B cell (primary cell): ENCODE measurements around the gene MGMT. TPM values are rescaled to one million over a fixed set of nuclear protein-coding genes. Genes with fewer than 3 reads are reported as not detected.

Experiments used
- ATAC-seq: fragments of 200-7000 bp; cut with Tn5 transposase; one replicate; pipeline ENCODE4 v1.10.0; 2021; ENCODE audit warnings: low read depth, mild to moderate bottlenecking, moderate number of reproducible peaks, moderate library complexity
- CTCF ChIA-PET: fragments of 350-600 bp; sonication (Branson Sonifier 250); formaldehyde crosslinking; loops from one replicate; lab custom pipeline; 2021; ENCODE audit warnings: antibody characterized with exemption, inconsistent platforms; lab: Charles Lee
- POLR2A ChIA-PET: fragments of 350-600 bp; sonication (Branson Sonifier 250); formaldehyde crosslinking; loops from one replicate; lab custom pipeline; 2021; ENCODE audit warnings: antibody characterized with exemption; lab: Charles Lee
- DNase-seq: peaks from one replicate; pipeline ENCODE4 v3.0.0; 2013
- H2AFZ ChIP-seq: 2 replicates; pipeline ENCODE4 v1.6.1; 2012; ENCODE audit warnings: mild to moderate bottlenecking, low read depth, low read length; ENCODE audit not compliant: insufficient read depth, poor library complexity, severe bottlenecking
- H3K27ac ChIP-seq, 2 donors: 1 replicate in 1 of 2; 2 replicates in 1 of 2; pipeline ENCODE4 v1.5.1; 2012 to 2013; ENCODE audit warnings: low read length in 2 of 2, mild to moderate bottlenecking in 2 of 2, moderate library complexity in 1 of 2
- H3K27me3 ChIP-seq, 4 experiments: fragments of 200-600 bp in 1 of 4; sonication (generic) in 1 of 4; replicated peaks in 1 of 4; 1 replicate in 2 of 4; 2 replicates in 2 of 4; pipeline versions ENCODE4 v1.6.1 to v1.7.0; 2013 to 2016; ENCODE audit warnings: low read length in 3 of 4, mild to moderate bottlenecking in 2 of 4, mixed read lengths in 1 of 4, moderate library complexity in 1 of 4; ENCODE audit not compliant: insufficient read depth in 4 of 4, control insufficient read depth in 3 of 4; ENCODE audit errors: control extremely low read depth in 1 of 4
- H3K36me3 ChIP-seq, 2 experiments: replicated peaks in 1 of 2; 1 replicate in 1 of 2; 2 replicates in 1 of 2; pipeline versions ENCODE4 v1.6.1 to v1.7.1; 2013; ENCODE audit warnings: low read length in 1 of 2; ENCODE audit not compliant: insufficient read depth in 2 of 2, control insufficient read depth in 1 of 2; ENCODE audit errors: control extremely low read depth in 1 of 2, extremely low read depth in 1 of 2
- H3K4me1 ChIP-seq, 2 donors: fragments of 200-600 bp in 1 of 2; sonication (generic) in 1 of 2; 1 replicate in 1 of 2; 2 replicates in 1 of 2; pipeline versions ENCODE4 v1.5.1 to v1.6.1; 2013 to 2017; ENCODE audit warnings: low read length in 2 of 2; ENCODE audit not compliant: control insufficient read depth in 2 of 2, insufficient read depth in 2 of 2
- H3K4me2 ChIP-seq: replicated peaks from 2 replicates; pipeline ENCODE3; 2012; ENCODE audit warnings: mild to moderate bottlenecking, low read depth, low read length; ENCODE audit not compliant: poor library complexity, severe bottlenecking
- H3K4me3 ChIP-seq, 5 experiments: fragments of 200-600 bp in 1 of 5; sonication (generic) in 1 of 5; 1 replicate in 3 of 5; 2 replicates in 2 of 5; pipeline versions ENCODE4 v1.5.1 to v1.7.0; 2011 to 2016; ENCODE audit warnings: low read length in 4 of 5, mild to moderate bottlenecking in 4 of 5, low read depth in 2 of 5, control low read depth in 1 of 5, moderate library complexity in 1 of 5; ENCODE audit not compliant: insufficient read depth in 1 of 5; ENCODE audit errors: control extremely low read depth in 1 of 5, extremely low read depth in 1 of 5
- H3K79me2 ChIP-seq: fragments of 200-600 bp; sonication (generic); one replicate; pipeline ENCODE4 v1.6.0; 2016; ENCODE audit warnings: low read length; ENCODE audit not compliant: control insufficient read depth, insufficient read depth
- H3K9ac ChIP-seq: fragments of 200-600 bp; sonication (generic); 2 replicates; pipeline ENCODE4 v1.6.1; 2017; ENCODE audit warnings: mild to moderate bottlenecking, low read length, moderate library complexity
- H3K9me3 ChIP-seq, 3 donors: one replicate each; pipeline versions ENCODE4 v1.6.1 to v1.7.1; 2013; ENCODE audit warnings: low read length in 2 of 3; ENCODE audit not compliant: control insufficient read depth in 2 of 3, insufficient read depth in 1 of 3; ENCODE audit errors: control extremely low read depth in 1 of 3
- H4K20me1 ChIP-seq: 2 replicates; pipeline ENCODE4 v1.6.0; 2012; ENCODE audit warnings: mild to moderate bottlenecking, low read length; ENCODE audit not compliant: insufficient read depth, control insufficient read depth, poor library complexity, severe bottlenecking
- H3K27ac Mint-ChIP-seq: one replicate; pipeline ENCODE4 v1.8.0; 2021; ENCODE audit warnings: mixed read lengths
- H3K27me3 Mint-ChIP-seq: one replicate; pipeline ENCODE4 v1.8.0; 2021; ENCODE audit warnings: mixed read lengths
- H3K4me1 Mint-ChIP-seq: one replicate; pipeline ENCODE4 v1.8.0; 2021; ENCODE audit warnings: mixed read lengths
- H3K4me3 Mint-ChIP-seq: one replicate; pipeline ENCODE4 v1.8.0; 2021; ENCODE audit warnings: mixed read lengths
- H3K9me3 Mint-ChIP-seq: one replicate; pipeline ENCODE4 v1.8.0; 2022; ENCODE audit warnings: mixed read lengths; ENCODE audit not compliant: insufficient read depth
- CTCF ChIP-seq: fragments of 200-600 bp; IDR thresholded peaks from one replicate; pipeline ENCODE4 v1.8.0; 2022; ENCODE audit warnings: antibody characterized with exemption, mild to moderate bottlenecking
- EZH2 ChIP-seq: IDR thresholded peaks from 2 replicates; pipeline ENCODE4 v1.6.1; 2012; ENCODE audit warnings: borderline replicate concordance, low read depth, mild to moderate bottlenecking, moderate library complexity, low read length; ENCODE audit not compliant: insufficient read depth, poor library complexity, severe bottlenecking
- WGBS: methylation state at CpG from one replicate; pipeline ENCODE4 v1.1.5; 2013; ENCODE audit warnings: missing lambda C conversion rate; ENCODE audit not compliant: insufficient coverage; 5-methylcytosine and 5-hydroxymethylcytosine counted together
- intact Hi-C: fragments of 100-400 bp; cut with micrococcal nuclease; formaldehyde crosslinking; loops from one replicate; pipeline ENCODE4 v1.10.0; 2022
- polyA plus RNA-seq: library from polyadenylated mRNA; depleted of rRNA; stranded (reverse); fragments of >200 nt; gene quantifications from 2 replicates; pipeline ENCODE4 v1.2.3, GENCODE V29; 2012
- total RNA-seq, 2 donors: library from RNA; stranded (reverse); fragments of 120-200 nt in 1 of 2; gene quantifications; 1 replicate in 1 of 2; 2 replicates in 1 of 2; pipeline versions ENCODE4 v1.2.3 to v1.2.4, GENCODE V29; 2013 to 2022

The MGMT gene
- total and polyA plus RNA-seq, 2 donors (not counting 1 experiment from before 2014, with no cell fraction given) = 16.6 to 87.7 TPM

GRCh38 chr10:129709101-129709500 lies 242.1 kb downstream of the MGMT start:
- TF ChIP-seq EZH2 = no peak
- TF ChIP-seq CTCF = no peak
- H3K79me2 ChIP-seq = no peaks in the 10 kb centered on the region
- intact Hi-C loops = no loop called here
- H3K9ac ChIP-seq = no peak overlapping the region
- H3K27me3 Mint-ChIP-seq = no peaks in the 10 kb centered on the region
- H3K4me1 ChIP-seq = no peaks in the 10 kb centered on the region
- no peaks in the 10 kb centered on the region for H4K20me1 ChIP-seq
- no peak overlapping the region for H3K27ac Mint-ChIP-seq
- ChIA-PET POLR2A (no interaction called here), CTCF (no interaction called here)
- no peak overlapping the region for H3K4me3 Mint-ChIP-seq
- peaks cover 0 to 8% of the 10 kb centered on the region in 2 experiments for H3K36me3 ChIP-seq
- no peak for ATAC-seq
- no peaks in the 10 kb centered on the region for H3K4me1 Mint-ChIP-seq
- WGBS = 97% methylated on average over 7 of the region's 7 CpGs
- no peak overlapping the region for H3K4me3 ChIP-seq
- no peaks in the 10 kb centered on the region for H3K9me3 Mint-ChIP-seq
- H2AFZ ChIP-seq = no peak overlapping the region
- H3K27me3 ChIP-seq = no peaks in the 10 kb centered on the region
- no peak overlapping the region for H3K27ac ChIP-seq
- H3K4me2 ChIP-seq = no peak overlapping the region
- peaks cover 0 to 4% (median 0%) of the 10 kb centered on the region in 3 donors for H3K9me3 ChIP-seq
- no peak for DNase-seq

- Histone ChIP-seq H3K79me2 (no peaks in the 10 kb centered on the region), H4K20me1 (no peaks in the 10 kb centered on the region), H3K4me3 (no peak overlapping the region), H3K9me3 (peaks cover 0 to 4% (median 0%) of the 10 kb centered on the region in 3 donors), H3K4me2 (no peak overlapping the region), H3K36me3 (peaks cover 0 to 8% of the 10 kb centered on the region in 2 experiments), H3K27me3 (no peaks in the 10 kb centered on the region), H3K27ac (no peak overlapping the region), H2AFZ (no peak overlapping the region), H3K4me1 (no peaks in the 10 kb centered on the region), H3K9ac (no peak overlapping the region)
- Mint-ChIP-seq H3K9me3 (no peaks in the 10 kb centered on the region), H3K4me3 (no peak overlapping the region), H3K4me1 (no peaks in the 10 kb centered on the region), H3K27ac (no peak overlapping the region), H3K27me3 (no peaks in the 10 kb centered on the region)
- DNase-seq (no peak), ATAC-seq (no peak)
- intact Hi-C loops = no loop called here
- CTCF ChIA-PET = no interaction called here
- POLR2A ChIA-PET = no interaction called here
- 97% methylated on average over 16 of the region's 16 CpGs for WGBS
- TF ChIP-seq EZH2 (no peak), CTCF (no peak)
These were observed 242.8 kb downstream of the MGMT start for GRCh38 chr10:129709627-129710509.
